Hepatocyte (in vitro differentiated cells): Measurements from ENCODE around the gene PDCD6IP.

Experiments used
- CTCF ChIP-seq: fragments of 200-600 bp; sonication (generic); IDR thresholded peaks from 2 replicates; pipeline ENCODE4 v1.5.1; 2016; ENCODE audit warnings: antibody characterized with exemption, mild to moderate bottlenecking; ENCODE audit not compliant: poor library complexity
- EZH2 ChIP-seq: fragments of 200-600 bp; sonication (generic); IDR thresholded peaks from 2 replicates; pipeline ENCODE4 v1.6.1; 2016; ENCODE audit warnings: antibody characterized with exemption, mild to moderate bottlenecking, borderline replicate concordance
- EZH2phosphoT487 ChIP-seq: fragments of 200-600 bp; sonication (generic); IDR thresholded peaks from one replicate; pipeline ENCODE4 v1.6.1; 2018; ENCODE audit warnings: antibody characterized with exemption, mild to moderate bottlenecking, low read depth, moderate library complexity; ENCODE audit not compliant: unreplicated experiment, severe bottlenecking

- no peak for TF ChIP-seq CTCF
- TF ChIP-seq EZH2 = no peak
- no peak for TF ChIP-seq EZH2phosphoT487
Observed at GRCh38 chr3:33798418-33799201, at the start of gene PDCD6IP.
